H1 (cell line): Measurements from ENCODE around the gene VAV2. TPM values are rescaled to one million over a fixed set of nuclear protein-coding genes. Genes with fewer than 3 reads are reported as not detected.

Experiments
- KDM4A ChIP-seq: IDR thresholded peaks from one replicate; pipeline ENCODE4 v1.7.1; 2012; ENCODE audit warnings: low read depth, mild to moderate bottlenecking, moderate library complexity, low read length, inconsistent platforms; ENCODE audit not compliant: severe bottlenecking
- PHF8 ChIP-seq: fragments of 200-600 bp; sonication (generic); conservative IDR thresholded peaks from 2 replicates; pipeline ENCODE4 v1.7.1; 2012; ENCODE audit warnings: low read depth, mild to moderate bottlenecking, inconsistent platforms, low read length, moderate library complexity
- SP4 ChIP-seq: IDR thresholded peaks from 2 replicates; pipeline ENCODE4 v1.6.1; 2012; ENCODE audit warnings: low read length, inconsistent platforms
- polyA plus RNA-seq, 7 experiments: library from polyadenylated mRNA; depleted of rRNA in 3 of 7; stranded (reverse) in 5 of 7; unstranded in 2 of 7; fragments of >200 nt in 5 of 7; fragments of 200-250 nt in 2 of 7; gene quantifications; 1 replicate in 5 of 7; 2 replicates in 1 of 7; 4 replicates in 1 of 7; pipeline versions ENCODE4 v1.2.1 to v1.2.3, GENCODE V29; 2011 to 2013; ENCODE audit warnings: missing spikeins in 2 of 7, mixed read lengths in 2 of 7
- total RNA-seq: library from RNA; stranded (reverse); fragmentation: NEBNext Ultra II Directional; extraction: Animal tissue kit (Norgen Biotek cat#: 25700); gene quantifications from 2 replicates; pipeline ENCODE4 v1.2.1, GENCODE V29; 2021

Gene VAV2
- total and polyA plus RNA-seq, 2 of the 8 experiments (the other 6 are each of a cell fraction or from before 2014, with no cell fraction given), result 13.6 to 37.6 TPM

- TF ChIP-seq KDM4A (no peak), PHF8 (no peak), SP4 (no peak)
Observed at GRCh38 chr9:133968966-133969617, 23.0 kb downstream of the VAV2 start (continued).
